ENCODE measurements around the gene TANGO6. TPM values are rescaled to one million over a fixed set of nuclear protein-coding genes. Genes with fewer than 3 reads are reported as not detected.

TANGO6 gene
- total RNA-seq, 2 donors from 2014 or later: 9.5 to 12.4 TPM

DNA sequence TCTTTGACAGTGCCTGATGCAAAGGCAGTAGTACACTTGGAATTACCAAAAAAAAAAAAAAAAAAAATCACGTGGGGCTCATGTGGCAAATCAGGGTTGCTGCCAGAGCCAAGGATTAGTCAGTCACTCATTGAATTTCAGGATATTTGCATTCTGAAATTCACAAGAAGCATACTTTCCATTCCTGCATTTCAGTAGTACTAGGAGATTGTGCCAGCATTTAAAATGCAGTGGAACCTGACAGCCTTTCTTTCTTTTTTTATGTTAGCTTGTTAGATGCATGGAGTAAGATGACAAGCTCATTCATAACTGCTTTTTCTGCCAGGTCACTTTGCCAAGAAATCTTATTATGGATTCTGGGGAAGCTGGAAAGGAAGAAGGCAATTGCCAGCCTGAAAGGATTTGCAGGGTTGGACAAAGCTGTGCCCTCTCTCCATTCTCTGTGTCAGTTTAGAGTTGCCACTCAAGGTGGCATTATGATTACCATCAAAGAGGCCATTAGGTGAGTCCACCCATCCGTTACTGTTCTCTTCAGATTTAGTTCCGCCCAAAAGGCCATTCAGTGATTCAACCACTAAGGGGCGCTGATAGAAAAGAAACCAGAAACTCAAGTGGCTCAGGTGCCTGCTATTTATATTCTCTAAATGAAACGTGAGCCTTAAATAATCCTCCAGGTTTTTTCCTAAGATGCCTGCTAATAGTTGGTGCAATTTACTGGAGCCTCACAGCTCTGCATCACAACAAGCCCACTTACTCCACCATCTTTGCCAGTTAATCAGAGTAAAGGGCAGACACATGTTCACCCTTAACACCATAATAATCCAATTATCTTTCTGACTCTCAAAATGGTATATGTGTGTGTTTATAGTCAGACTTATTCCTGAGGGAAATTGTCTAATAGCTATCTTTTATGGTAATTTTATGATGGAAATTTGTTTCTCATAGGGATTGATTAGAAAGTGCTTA is 59.0 kb downstream of the TANGO6 start:
- intact Hi-C loops (cut with DNase I): loop anchor here in 1 of 2 donors (2.0 kb wide), 1 partner anchor 223 kb away; no protein-coding TSS in a partner anchor
- peak in 1 of 2 donors; percentile 55 for ATAC-seq
- no peak for DNase-seq

GRCh38 chr16:68902969-68903345 is 59.6 kb downstream of the TANGO6 start:
- ATAC-seq (no peak), DNase-seq (no peak)
- intact Hi-C loops (cut with DNase I): loop anchor here in 1 of 2 donors (2.0 kb wide), 1 partner anchor 222 kb away; no protein-coding TSS in a partner anchor

- intact Hi-C loops (cut with DNase I): no loop called here
- no peak for ATAC-seq
- DNase-seq: no peak
These were observed 64.0 kb downstream of the TANGO6 start for GRCh38 chr16:68907297-68907696.

DNA sequence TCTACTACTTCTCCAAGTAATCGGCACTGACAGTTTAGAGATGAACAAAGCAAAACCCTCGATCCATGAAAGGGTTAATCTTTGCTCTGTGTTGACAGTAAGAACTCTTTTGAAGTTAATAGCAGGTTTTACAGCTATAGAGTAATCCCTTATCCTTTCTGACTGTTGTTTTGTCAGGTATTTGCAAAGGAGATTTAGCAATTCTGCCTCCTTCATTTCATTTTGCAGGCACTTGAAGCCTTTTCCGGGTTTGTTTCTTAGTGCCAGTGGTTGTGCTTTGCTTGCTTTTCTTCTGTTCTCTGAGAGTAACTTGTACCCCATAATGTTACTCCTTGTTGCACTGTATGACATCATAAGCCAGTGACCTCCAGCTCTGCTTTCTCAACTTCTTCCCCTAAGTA is 64.5 kb downstream of the TANGO6 start:
- DNase-seq: no peak
- intact Hi-C loops (cut with DNase I): no loop called here
- ATAC-seq: no peak

GRCh38 chr16:68909099-68909733 is 65.9 kb downstream of the TANGO6 start:
- no peak for ATAC-seq
- no peak for DNase-seq
- intact Hi-C loops (cut with DNase I): no loop called here

- ATAC-seq: no peak
- intact Hi-C loops (cut with DNase I): no loop called here
- DNase-seq: no peak
These were observed 66.7 kb downstream of the TANGO6 start for GRCh38 chr16:68910051-68910450.

GRCh38 chr16:68915589-68915988 is 72.3 kb downstream of the TANGO6 start:
- ATAC-seq (no peak), DNase-seq (no peak)
- intact Hi-C loops (cut with DNase I): no loop called here

- no peak for ATAC-seq
- intact Hi-C loops (cut with DNase I): no loop called here
- DNase-seq: no peak
These were observed 74.2 kb downstream of the TANGO6 start for GRCh38 chr16:68917541-68917940.

DNA sequence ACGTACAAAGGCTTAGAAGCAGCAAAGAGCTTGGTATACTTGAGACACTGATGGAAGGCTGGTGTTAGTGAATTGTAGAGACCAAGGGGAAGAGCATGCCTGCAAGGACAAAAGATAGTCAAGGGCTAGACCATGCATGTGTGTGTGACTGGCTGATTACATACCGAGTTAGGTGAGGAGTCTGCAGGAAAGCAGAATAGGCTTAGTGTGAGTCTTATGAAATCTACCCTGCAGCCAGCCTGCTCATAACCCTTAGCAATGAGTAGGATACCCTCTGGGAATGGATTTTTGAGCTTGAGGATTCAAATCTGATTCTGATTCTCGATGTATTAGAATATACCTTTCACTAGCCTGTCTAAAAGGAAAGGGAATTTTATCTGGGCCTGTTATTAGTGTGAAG is 77.0 kb downstream of the TANGO6 start:
- intact Hi-C loops (cut with DNase I): no loop called here
- DNase-seq (no peak), ATAC-seq (no peak)

GRCh38 chr16:68921637-68922036 is 78.3 kb downstream of the TANGO6 start:
- no peak for ATAC-seq
- DNase-seq: no peak
- intact Hi-C loops (cut with DNase I): no loop called here

GRCh38 chr16:68923116-68923515 is 79.8 kb downstream of the TANGO6 start:
- ATAC-seq: no peak
- intact Hi-C loops (cut with DNase I): no loop called here
- DNase-seq: no peak

DNA sequence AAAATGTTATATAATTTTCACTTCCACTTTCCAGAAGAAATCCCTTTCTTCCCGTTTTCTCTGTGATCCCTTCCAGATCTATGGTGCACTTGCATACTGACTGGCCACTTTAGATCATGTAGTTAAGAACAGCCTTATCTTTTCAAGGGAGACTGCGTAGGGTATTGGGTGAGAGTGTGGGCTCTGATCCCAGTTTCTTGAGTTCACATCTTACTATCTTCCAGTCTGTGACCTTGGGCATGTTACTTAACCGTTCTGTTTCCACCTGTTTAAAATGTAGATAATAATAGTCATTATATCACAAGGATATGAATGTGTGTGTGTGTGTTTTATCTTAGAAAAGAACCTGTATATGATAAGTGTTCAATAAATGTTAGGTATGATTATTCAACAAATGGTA is 83.7 kb downstream of the TANGO6 start:
- intact Hi-C loops (cut with DNase I): no loop called here
- DNase-seq: no peak
- ATAC-seq: no peak

GRCh38 chr16:68931196-68931595 is 87.9 kb downstream of the TANGO6 start:
- no peak for DNase-seq

GRCh38 chr16:68934402-68934801 is 91.1 kb downstream of the TANGO6 start:
- no peak for ATAC-seq
- intact Hi-C loops (cut with DNase I): no loop called here
- no peak for DNase-seq

More at GRCh38 chr16:68931196-68931595, 87.9 kb downstream of the TANGO6 start:
- ATAC-seq: no peak
- intact Hi-C loops (cut with DNase I): no loop called here

DNA sequence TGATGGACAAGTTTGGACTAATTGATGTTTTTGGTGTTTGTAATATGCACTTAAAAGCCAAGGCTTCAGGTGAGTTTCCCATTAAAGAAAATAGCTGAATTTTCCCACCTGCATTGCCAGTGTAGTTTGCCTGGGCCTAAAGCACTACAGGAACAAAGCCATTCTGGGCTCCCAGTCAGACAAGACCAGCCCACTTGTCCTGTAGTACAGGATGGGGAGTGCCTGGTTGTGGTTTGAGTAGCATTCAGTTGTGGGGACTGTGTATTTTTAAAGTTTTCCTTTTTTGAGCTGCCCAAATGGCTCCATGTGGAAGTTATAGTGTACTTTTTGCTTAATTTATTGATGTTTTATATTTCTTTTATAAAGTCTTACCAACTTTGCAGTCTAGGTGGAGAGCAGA is 91.7 kb downstream of the TANGO6 start:
- ATAC-seq (no peak), DNase-seq (no peak)
- intact Hi-C loops (cut with DNase I): no loop called here

GRCh38 chr16:68936736-68937631 is 93.7 kb downstream of the TANGO6 start:
- DNase-seq (no peak), ATAC-seq (peak in 1 of 2 donors; percentile 64)
- intact Hi-C loops (cut with DNase I): no loop called here

- no peak for DNase-seq
- no peak for ATAC-seq
- intact Hi-C loops (cut with DNase I): no loop called here
These were observed 96.5 kb downstream of the TANGO6 start for GRCh38 chr16:68939692-68940320.

DNA sequence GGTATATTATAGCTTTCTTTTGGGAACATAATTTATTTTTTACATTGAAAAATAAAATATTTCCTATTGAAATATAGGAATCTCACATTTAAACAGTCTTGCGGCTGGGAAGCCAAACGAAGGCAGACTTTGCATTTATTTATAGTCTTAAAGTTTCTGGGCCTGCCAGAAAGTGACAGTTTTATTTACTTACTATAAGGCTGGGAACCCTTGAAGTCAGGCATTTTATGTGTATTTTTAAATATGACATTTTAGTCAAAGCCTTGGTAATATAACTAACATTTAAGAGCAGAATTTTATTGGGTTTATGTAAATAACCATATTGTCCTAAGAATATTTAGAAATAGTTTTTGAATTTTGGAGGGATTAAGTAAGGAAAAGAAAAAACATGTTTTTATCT is 97.5 kb downstream of the TANGO6 start:
- DNase-seq (no peak), ATAC-seq (no peak)
- intact Hi-C loops (cut with DNase I): no loop called here

DNA sequence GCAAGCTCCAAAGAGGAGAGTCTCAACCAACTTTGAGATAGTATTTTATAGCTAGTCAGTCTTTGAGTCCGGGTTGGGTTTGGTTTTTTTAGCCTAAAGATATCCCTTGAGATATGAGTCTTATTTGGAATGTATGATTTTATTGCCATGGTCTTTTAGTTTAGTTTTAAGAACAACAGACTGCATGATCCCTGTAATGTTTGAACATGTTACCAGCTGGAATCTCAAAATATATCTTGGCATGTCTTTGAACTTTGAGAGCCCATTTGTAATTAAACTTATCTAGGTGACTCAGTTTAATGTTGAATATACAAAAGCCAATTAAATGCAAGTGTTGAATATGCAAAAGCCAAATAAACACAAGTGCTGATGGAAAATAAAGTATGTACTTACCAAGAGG is 100.6 kb downstream of the TANGO6 start:
- ATAC-seq (no peak), DNase-seq (no peak)
- intact Hi-C loops (cut with DNase I): no loop called here

All from left cardiac atrium (tissue), 4 donors.